NCI-H2227 treated with DMSO at 0.1 percent for 48 hours (cell line): ENCODE results near the gene APEH.
"Not testable (repeated sequence)": the region's sequence is repeated elsewhere in the genome, so short reads cannot be mapped to it uniquely, and the experiment has no call there.

ENCODE experiments used
- DNase-seq: peaks from one replicate; lab custom pipeline; 2025; lab: John Stamatoyannopoulos, UW

Gene APEH

DNA sequence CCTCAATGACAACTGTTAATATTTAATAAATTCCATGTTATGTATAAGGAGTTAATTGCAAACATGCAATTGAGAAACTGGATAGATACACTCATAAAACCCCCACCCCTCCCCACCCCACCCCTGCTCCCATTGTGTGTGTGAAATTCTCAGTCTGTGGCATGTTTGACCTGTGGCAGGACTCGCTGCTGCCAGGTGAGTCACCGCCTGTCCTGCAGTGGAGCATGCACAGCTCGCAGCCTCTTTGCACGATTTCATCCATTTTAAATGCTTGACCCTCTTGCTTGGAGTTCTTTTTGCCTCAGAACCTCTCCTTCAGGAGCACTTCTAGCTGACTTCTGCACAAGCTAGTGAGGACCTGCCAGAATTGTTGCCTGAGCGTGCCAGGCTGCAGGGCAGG is 5.3 kb upstream of the APEH start:
- DNase-seq, result no peak

DNA sequence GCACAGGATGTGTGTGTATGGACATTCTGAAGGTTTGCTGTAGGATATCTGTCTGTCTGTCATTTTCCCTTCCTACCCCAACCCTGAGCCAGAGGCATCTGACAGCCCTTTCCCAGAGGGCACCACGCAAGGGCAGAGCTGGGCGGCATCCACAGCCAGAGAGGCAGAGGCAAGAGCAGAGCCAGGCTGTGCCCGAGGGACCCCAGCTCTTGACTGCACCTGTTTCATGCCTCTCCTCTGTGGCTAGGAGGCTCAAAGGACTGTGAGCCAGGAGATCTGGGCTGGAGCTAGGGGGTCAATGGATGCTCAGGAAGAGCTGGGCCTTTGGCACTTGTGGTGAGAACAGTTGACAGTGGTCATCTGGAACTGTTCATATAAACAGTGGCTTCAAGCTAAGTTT is 4.8 kb upstream of the APEH start:
- no peak for DNase-seq

DNA sequence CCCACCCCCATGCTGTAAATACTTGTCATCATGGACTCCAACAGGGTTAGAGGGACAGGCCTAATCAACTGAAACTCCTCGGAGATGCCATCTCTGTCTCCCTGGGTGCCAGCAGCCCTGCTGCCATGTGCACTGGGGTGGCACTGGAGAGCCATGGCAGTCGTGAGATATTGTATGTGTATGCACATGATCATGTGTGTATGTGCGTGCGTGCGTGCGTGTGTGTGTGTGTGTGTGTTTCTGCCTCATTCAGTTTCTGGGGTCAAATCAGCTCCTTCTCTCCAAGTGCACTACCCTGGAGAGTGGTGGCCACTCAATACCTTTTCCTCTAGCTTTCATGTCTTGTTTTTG is 3.2 kb upstream of the APEH start:
- no peak for DNase-seq

DNA sequence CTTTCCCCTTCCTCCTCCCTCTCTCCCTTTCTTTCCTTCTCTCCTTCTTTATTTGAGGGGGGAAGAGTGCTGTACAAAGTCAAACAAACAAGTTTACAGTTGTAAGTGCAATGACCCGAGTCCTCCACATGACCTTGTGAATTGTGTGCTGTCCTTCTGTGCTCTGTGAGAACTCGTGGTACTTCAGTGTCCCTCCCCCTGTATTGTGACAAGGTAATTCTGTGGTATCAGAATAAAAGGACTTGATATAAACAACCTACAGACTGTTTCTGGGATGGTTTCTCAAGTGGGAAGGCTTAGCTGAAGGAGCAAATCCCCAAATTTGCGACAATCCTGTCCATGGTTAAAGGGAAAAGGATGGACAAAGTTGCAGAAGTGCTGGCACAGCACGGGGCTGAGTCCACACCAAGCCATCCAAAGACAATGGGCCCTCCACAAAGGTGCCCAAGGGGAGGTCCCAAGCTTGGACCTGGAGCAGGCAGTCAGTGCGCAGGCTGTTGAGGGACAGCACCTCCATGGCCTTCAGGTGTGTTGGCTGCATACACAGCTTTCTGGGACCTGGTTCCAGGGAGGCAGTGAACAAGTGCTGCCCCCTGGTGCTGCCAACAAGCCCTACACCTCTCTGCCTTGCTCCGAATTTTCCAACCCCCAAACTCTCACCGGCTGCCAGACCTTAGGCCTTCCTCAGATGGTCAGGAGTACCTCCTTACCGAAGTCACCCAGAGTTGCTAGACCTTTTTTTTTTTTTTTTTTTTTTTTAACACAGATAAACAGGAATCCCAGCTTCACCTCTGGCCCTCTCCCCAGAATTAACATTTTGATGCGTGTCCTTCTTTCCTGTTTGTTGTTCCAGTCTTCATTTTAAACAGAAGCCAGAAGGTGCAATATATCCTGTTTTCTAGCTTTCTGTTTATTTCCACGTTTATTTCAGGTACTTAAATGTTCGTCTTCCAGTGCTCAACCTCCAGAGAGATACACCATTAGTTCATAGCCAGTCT is 2.6 kb upstream of the APEH start:
- no peak for DNase-seq

DNA sequence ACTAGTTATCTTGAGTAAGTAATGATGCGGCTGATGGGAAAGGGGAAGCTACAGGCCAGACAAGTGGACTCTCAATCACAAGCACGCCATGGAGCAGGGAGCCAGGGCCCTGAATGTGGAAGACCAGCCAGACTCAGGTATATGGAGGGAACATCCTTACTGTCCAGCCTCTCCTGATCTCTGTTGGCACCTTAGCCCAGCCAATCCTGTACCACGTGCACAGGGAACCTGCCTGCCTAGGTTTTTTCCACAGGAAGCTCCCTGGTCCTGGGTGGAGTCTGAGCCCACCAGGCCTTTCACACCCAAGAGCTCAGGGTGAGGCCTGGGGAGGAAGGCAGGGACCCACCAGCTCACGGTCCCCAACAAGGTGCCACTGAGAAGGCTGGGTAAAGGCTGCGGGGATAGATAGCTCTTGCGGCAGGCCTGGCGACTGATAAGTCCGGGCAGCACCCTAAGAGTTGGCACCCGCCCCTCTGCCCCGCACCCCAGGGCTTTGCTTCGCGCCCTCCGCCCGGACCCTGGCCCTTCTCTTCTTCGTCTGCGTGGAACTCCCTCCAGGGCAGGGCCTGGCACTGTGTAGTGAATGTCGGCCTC is 933 bp upstream of the APEH start:
- DNase-seq, result no peak

DNA sequence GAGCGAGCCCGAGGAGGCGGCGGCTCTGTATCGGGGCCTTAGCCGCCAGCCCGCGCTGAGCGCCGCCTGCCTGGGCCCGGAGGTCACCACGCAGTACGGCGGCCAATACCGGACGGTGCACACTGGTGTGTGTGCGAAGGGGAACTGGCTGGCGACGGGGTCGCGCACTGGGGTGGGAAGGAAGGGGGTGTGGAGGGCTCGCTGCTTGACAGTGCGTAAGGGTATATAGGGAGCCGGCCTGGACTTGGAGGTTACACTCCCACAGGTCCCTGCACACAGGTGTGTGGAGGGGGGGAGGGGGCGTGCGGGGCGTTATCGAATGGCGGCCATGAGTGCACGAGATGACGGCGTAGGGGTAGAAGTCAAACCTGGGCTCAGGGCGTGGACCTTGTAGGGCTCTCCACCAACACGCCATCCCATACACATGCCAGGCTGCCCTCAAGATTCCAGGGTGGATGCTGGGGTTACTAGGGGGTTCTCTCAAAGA is 389 bp downstream of the APEH start:
- DNase-seq, result no peak

DNA sequence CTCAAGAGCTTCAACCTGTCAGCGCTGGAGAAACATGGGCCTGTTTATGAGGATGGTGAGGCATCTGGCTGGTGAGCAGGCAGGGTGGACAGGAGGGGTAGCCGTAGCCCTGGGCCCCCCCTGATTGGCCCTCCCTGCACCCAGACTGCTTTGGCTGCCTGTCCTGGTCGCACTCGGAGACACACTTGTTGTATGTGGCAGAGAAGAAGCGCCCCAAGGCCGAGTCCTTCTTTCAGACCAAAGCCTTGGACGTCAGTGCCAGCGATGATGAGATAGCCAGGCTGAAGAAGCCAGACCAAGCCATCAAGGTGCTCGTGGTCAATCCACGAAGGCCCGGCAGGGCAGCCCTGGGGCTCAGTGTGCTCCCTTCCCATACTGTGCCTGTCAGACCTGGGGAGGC is 1.8 kb downstream of the APEH start:
- DNase-seq, result no peak

DNA sequence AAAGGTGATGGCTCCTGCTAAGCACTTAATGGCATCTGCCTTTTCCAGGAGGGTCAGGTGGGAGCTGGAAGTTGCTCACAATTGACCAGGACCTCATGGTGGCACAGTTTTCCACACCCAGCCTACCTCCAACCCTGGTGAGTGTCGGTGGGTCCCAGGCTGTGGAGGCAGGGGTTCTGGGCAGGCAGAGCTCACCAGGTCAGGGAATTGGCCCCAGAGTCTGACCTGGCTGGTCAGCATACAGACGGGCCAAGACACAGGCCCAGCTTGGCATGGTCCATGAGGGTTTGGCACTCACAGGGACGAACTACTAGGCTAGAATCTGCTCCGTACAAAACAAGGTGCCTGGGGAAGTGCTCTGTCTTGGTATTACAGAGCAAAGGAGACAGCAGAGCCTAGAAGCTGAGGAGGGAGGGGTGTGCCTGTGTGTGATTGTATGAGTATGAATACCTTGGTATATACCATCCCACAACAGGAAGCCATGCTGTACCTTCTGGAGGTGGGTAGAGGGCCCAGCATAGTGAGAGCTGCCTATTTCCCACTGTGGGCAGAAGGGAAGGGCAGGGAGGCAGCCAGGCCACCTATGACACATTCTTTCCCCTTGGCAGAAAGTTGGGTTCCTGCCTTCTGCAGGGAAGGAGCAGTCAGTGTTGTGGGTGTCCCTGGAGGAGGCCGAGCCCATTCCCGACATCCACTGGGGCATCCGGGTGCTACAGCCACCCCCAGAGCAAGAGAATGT is 6.5 kb downstream of the APEH start:
- DNase-seq, result no peak

DNA sequence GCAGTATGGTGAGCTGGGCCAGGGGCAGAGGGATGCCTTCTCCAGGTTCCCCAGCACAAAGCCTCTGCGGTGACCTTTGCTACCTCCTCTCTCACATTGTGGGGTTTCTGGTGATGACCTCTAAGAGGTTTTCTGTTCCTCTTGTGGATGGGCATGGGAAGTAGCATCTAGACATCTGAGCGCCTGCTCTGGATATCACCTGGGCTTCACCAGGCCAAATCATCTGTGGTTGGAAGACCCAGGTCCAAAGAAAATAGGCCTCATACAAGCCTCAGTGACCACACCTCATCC is 7.0 kb downstream of the APEH start:
- no peak for DNase-seq

DNA sequence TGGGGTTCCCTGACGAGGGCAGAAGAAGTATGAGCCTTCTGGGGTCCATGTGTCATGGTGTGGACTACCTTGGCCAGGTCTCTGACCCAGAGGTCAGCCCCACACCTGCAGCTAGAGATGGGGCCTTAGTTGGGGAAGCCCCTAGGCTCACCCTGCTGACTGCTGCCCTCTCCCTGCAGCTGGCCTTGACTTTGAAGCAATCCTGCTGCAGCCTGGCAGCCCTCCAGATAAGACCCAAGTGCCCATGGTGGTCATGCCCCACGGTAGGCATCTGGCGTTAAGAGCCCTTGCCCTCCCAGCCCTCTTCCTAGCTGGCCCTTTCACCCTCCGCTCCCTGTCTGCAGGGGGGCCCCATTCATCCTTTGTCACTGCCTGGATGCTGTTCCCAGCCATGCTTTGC is 7.4 kb downstream of the APEH start:
- DNase-seq, result no peak

DNA sequence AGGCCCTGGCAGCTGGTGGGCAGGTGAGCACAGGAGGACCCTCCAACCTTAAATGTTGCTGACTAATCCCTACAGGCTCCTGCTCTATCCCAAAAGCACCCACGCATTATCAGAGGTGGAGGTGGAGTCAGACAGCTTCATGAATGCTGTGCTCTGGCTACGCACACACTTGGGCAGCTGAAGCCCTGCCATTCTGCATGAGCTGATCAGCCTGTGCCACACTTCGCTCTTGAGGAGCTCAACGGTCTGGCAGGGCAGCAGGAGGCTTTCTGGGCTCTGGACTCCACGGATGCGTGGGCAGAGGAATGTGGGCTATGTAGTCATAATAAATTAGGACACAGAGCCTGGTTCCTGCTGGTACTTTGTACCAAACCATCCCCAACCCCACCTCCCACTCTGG is 9.0 kb downstream of the APEH start:
- DNase-seq, result no peak

DNA sequence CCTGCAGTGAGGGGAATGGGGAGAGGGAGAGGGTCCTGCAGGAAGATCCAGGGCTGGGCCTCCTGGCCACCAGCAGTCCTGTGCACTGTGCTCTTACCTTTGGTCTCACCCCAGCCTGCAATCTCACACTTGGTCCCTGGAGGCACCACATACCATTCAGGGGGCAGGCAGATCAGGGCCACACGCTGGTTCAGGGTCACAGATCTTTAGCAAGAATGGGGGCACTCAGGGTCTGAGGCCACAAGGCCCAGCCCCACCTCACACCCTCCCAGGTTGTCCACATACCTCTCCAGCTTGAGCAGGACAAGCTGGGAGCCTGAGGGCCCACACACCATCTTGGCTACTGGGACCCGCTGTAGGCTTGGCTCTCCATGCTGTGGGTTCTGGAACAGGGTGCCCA is 10.3 kb downstream of the APEH start:
- DNase-seq, result not testable (repeated sequence)

DNA sequence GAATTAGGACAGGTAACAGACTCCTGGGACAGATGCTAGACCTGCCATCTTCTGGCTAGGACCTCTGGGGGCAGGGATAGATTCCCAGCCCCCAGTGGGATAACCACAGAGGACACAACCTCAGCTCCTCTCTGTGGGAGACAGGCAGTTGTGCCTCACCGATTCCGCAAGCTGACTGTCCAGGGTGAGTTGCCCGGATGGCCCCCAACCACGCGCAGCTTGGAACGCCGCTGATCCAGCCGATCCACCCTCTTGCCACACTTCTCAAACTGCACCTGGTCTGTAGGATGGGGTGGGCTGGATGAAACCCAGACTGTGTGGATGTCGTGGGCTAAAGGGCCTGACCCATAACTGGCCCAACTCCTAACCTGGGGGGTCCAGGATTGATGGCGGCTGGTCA is 11.0 kb downstream of the APEH start:
- DNase-seq, result not testable (repeated sequence)

DNA sequence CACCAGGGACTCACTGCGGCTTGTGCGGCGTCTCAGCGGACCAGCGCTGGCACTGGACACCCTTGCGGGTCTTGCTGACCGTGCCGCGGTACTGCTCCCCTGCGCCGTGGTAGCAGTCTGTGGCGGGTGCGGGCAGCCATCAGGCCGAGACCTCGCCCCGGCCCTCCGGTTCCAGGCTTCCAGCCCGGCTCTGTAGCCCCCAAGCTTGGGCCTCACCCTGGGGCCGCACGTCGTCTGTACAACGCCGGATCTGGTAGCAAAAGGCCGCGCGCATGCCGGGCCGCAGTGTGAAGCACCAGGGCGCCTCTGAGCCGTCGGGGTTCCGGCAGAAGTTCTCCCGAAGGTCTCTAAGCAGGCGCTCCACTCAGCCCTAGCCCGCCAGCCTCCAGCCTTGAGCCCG is 11.7 kb downstream of the APEH start:
- not testable (repeated sequence) for DNase-seq

DNA sequence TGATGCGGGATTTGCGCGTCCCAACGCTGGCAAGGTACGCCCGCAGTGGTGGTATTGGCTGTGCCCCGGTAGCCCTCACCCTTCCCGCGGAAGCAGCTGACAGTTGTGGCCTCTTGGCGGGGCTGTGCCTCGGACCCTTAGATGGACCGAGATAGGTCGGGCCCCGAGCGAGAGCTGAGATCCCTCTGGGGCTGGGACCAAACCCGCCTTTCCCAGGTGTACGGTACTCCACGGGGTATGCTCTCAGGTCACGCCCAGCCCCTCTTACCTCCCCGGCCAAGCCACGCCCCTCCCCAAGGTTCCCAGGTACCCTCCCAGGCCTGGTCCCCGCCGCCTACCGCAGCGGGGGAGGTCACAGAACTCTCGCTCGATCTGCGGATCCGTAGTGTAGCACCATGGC is 12.2 kb downstream of the APEH start:
- not testable (repeated sequence) for DNase-seq

DNA sequence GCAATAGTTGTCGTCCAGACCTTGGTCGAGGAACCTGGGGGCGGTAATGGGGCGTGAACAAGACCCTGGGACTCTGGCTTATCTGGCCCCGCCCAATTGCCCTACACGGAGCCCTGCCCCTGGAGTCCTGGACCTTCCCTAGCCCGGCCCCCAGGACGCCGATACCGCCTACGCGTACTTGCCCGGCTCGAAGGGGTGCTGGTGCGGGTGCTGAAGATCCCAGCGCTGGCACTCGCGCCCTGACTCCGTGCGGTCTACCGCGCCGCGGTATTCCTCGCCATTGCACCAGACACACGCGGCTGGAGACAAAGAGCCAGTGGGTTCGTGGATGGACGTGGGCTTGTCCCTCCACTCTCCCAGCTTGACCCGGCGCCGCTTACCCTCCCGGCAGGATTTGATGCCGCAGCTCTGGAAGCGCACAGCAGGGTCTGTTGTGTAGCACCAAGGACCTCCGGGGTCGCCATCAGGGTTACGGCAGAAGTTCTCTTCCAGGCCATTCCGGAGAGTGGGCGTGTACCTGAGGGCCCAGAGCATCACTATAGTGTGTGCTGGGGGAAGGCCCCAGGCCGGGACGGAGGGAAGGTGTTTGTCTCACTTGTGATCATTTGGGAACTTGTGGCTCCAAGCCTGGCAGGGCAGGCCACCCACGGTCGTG is 12.7 kb downstream of the APEH start:
- DNase-seq, result not testable (repeated sequence)

DNA sequence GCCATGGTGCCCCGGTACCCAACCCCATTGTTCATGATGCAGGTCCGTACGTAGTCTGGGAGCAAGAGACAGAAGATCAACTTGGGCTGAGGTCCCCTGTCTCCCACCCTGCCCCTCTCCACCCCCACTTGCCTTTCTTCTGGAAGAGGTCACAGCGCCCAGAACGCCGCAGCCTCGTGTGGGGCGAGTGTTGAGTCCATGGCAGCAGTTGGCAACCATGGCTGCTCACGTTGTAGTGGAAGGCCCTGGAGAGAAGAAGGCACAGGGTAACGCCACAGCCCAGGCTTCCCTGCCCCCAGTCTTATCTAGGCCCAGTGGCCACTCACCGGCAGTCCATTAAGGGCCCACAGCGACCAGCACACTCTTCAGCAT is 13.3 kb downstream of the APEH start:
- not testable (repeated sequence) for DNase-seq

DNA sequence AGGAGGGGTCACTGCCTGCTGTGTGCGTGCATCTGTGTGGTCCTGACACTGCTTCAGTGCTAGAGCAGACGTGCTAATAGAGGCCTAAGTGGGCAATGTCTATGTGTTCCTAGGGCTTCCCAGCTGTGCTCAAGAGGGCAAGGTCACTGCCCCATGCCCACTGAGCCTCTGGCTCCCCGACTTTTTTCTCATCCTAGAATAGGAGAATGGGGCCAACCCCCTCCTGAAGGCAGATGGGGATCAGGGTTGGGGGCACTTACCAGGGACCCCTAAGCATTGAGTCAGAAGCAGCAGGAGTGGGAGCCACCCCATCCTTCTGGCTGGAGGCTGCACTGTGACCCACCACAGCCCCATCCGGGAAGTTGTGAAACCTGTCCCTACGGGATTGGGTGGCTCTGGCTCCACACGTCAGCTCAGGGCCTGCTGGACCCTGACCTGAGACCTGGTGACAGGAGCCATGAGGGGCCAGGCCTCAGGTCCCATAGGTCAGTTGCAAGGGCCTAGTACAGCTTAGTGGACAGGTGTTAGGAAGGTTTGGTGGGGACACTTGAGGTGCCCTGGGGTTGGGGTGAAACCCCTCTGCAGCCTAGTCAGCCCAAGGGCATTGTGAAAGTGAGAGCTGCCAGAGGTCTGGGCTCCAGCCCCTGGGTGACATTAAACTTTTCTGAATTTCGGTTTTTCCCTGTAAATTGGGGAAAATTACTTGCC is 14.3 kb downstream of the APEH start:
- DNase-seq, result not testable (repeated sequence)

DNA sequence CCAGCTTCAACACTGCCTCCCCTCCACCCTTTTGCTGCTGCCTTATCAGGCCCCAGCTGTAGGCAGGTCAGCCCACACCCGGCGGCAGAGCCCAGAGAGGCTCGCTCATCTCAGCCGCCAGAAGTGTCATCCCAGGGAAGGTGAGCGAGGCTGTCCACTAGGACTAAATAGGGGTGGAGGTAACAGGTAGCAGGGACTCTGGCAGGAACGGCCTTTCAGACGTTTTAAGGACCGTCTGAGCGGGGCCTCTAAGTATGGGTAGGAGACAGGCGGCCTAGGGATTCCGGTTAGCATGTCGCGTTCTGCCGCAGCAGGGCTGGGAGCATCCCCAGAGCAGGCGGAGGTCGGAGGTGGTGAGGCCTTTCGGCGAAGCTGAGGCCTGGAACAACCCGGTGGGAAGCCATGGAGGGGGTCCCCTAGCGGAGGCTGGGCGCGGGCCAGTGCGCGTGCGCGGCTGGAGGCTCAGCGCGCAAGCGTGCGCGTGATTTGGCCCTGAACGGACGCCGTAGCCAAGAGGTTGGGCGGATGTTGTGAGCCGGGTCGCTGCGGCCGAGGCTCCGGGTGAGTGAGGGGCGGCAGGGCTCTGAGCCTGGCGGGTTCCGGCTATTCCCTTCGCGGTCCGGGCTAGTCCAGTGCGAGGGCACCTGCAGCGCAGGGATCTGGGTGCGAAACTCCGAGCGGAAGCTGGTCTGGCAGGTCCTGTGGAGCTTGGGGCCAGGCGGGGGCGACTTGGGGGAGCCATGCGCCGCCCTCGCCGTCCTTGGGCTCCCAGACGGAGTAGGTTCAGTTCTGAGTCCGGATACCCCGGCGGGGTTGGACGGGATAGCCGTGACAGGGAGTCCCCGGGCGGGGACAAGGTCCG is 15.1 kb downstream of the APEH start, which contains the start of the genes MST1 and RNF123:
TSS of gene MST1 (minus strand) at position 429 of the 862 bp plus-strand sequence. CDS start 783 bp downstream, outside the sequence.
TSS of gene RNF123 (plus strand) at position 512 of the 862 bp plus-strand sequence. CDS start 1,609 bp downstream, outside the sequence.
- no peak for DNase-seq

DNA sequence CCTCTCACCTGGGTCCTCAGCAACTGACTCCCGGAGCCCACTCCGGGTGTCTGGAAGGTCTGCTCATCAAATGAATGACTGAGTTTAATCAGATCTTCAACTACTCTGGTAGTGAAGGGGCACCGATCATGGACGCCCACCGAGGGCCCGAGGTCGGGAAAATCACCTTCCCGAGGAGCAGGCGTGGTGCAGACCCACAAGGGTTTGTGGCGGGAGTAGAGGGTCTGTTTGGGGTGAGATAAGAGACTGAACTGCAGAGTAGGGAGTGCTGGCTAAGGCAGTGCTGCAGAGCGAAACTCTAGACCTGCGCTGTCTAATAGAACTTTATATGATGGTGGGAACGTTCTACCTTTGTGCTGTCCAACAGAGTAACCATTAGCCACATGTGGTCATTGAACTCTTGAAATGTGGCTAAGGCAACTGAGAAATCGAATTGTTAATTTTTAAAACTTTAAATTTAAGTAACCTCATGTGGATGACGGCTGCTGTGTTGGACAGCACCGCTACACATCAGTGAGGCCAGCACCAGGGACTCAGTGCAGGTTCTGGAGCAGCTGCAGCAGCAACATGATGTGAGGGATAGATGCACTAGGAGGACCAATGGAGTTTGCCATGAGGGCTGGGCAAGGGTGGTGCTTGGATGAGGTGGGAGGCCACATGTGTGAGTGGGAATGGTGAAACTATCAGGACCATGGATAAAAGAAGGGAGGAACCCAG is 15.9 kb downstream of the APEH start:
- not testable (repeated sequence) for DNase-seq
